Activated naive CD4-positive, alpha-beta T cell treated with Interleukin-2 at 50 U/mL for 16 hours (primary cell): ENCODE measurements around the gene DPYSL4.

Experiments used
- DNase-seq: peaks from one replicate; pipeline ENCODE4 v3.0.0-alpha.2; 2020

DPYSL4 gene

DNA sequence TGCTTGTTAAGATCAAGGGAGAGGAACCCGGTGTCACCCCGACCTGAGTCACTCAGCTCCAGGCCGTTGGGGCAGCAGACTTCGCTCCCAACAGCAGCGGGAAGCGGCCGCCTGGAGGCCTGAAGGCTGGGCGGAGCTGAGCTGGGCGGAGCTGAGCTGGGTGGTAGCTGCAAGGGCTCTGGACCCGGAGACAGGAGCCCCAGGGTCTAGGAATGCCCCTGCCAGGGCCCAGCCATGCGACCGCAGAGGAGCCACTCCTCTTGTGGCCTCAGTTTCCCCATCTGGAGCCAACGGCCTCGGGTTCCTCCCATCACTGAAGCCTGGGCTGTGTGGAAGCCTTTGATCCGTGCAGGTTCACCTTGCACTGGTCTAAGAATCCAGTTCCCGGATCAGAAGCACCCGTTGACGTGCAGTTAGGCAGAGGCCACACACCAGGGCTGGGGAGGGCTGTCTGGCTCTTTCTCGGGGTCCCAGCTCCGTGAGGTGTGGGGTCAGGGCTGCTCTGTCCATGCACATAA, 21.9 kb upstream of the DPYSL4 start:
- no peak for DNase-seq

DNA sequence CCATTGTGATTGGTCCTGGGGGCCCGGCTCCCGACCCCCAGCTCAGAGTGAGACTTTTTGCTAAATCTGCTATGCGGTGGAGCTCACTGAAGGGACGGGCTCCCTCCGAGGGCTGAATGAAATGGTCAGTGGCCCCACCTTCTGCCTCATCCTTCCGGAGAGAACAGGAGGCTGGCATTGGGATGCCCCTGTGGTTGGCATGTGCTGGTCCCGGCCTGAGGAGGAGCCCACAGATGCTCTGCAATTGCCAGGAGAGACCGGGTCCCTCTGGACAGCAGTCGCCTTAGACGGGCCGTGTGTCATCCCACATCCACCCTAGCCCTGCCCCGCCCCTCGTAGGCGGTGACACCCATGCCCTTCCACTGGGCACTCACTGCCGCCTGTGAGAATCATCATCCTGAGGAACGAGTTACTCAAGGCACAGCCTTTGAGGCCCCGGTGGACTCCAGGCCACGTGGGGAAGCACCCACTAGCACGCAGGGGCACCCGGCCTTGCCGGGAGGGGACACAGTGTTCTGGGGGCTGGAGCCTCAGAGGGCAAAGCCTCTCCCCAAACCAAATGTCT, 21.2 kb upstream of the DPYSL4 start:
- no peak for DNase-seq

DNA sequence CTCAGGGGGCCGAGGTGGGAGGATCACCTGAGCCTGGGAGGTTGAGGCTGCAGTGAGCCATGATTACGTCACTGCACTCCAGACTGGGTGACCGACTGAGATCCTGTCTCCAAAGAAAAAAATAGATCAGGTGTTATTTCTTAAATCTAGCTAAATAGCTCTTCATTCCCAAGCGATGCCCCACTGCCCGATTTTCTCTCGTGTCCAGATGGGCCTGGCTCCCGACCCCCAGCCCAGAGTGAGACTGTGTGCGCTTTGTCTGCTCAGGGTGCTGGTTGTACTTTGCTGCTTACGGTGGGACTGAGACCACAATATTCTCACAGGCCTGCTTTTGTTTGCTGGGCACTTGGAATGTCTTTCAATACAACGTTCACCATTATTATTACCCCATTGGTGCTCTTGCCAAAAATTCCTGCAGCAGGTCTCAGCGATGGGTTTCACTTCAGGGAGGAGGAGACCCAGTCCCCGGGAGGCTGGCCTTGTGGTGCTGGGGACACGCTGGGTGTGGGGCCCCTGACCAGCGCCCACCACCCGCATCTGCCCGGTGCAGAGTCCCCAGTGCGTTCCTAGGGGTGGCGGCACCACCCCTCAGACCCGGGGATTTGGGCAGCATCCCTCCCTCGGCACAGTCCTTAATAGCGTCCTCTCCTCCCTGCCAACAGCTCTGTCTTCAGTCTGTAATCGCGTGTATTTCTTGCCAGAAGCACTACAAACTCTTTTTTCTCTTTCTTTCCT, 20.4 kb upstream of the DPYSL4 start:
- no peak for DNase-seq

DNA sequence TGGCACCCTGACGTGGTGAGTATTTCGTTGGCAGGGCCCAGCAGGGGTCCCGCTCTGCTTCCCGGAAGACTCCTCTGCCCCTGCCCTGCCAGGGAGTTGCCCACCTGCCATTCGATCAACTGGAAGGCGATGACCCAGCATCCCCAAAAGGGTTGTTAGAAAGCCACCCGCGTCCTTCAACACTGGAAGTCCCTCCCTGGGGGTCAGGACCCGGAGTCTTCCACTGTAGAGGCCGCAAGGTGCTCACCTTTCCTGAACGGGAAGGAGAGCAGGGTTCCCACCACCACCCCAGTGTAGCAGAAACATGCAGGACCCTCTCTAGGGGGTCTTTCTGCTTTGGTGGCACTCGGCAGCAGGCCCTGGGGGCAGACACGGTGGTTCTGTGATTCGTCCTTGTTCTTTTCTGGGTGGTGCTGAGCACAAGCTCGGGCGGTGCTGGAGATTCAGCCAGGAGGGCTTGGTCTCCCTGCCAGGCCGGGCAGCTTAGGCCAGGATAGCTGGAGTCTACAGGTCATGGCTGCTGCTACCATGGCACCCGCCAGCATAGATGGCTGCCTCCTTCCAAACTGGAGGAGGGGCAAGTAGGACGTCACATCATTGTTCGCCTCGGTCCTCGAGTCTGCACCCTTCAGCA, 19.6 kb upstream of the DPYSL4 start:
- no peak for DNase-seq

DNA sequence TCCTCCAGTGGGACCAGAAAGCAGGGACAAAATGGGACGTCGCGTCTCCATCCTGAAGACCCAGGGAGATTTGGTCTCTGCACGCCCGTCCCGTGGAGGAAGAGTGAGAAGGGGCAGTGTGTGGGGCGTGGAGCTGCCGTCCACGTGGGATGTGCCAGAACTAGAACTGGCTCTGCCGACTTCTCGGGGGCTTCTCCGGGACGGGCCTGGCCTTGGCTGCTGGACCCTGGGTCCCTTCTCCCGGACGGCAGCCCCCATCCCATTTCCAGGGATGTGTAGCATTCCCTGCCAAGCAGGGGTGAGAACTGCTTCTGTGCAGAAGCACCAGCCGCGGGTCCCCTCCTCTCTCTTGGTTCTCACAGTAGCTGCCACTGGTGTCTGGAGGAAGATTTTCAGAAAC, 18.8 kb upstream of the DPYSL4 start:
- no peak for DNase-seq

DNA sequence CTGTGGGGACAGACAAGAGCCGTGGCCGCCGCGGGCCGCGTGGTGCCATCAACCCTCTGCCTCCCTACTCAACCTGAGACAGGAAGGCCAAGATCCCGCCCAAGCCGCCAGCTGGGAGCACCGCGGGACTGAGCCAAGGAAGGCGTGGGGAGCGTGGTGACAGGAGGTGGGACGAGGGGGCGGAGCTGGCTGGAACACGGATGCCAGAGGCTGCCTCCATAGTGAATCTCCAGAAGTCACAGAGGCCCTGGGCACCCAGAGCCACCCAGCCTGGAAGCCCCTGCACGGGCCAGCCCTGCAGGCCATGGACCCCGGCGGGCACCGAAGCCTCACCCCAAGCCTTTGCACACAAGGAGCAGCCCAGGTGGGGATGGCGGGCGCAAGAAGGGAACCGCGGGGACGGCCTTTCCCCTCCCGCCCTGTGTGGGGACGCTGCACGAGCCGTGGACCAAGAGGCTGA, 18.1 kb upstream of the DPYSL4 start:
- DNase-seq, result no peak

DNA sequence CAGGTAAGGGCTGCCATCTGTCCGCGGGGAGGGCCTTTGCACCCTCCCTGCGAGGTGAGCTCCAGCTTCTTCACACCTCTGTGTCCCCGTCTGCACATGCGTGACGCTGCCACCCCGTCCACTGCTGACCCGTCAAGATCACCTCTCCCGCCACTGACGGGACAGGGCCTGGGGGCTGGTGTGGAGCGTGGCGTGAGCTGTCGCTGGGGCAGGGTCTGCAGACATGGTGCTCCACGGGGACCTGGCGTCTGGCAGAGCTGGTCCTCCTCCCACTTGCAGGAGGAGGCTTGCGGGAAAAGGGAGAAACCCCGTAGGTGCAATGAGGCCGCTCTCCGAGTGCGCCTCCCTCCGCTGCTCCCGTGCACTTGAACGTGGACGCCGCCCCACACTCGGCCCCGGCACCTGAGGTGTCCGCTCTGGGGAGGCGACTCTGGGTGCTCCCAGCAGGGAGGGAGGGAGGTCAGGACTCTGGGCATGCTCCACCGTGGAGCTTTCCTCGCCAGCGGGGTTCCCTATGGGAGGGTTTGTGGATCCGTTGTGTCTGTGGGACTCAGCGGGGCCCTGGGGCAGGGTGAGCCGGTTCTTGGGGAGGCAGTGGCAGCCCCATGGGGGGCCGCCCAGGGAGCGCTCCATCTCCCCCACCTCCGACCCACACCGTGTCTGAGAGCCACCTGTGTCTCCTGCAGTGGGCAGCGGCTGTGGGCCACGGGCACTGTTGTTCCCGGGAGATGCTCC, 17.6 kb upstream of the DPYSL4 start:
- no peak for DNase-seq

DNA sequence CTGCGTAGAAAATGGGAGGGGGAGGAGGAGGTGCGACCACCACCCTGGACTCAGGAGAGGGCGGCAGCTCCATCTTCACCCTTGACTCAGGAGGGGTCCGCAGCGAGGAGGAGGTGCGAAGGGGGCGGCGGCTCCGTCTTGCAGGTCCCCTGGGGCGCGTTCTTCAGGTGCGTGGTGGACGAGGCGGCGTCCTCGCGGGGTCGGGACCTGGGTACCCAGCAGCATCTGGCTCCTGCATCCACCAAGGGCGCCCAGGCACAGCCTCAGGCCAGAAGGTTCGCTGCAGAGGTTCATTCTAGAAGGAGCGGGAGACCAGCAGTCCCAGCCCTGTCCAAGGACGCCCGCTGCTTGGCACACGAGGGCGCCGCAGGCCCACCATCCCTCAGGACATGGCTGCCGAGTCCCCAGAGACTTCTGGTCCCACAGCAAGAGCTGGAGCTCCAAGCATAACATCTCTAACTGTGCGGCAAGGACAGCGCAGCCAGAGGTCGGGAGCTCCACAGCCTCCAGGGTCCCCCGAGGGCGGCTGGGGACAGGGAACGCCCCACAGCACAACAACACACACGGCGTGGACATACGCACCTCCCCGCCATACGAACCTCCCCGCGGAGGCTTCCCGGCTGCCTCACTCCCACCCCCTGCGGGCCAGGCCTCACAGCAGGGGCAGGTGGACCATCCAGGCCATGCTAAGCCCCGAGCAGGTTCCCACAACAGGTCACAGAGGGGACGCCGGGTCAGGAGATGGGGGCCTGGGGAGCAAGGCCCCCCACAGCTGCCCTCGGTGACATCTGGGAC, 16.8 kb upstream of the DPYSL4 start:
- no peak for DNase-seq

DNA sequence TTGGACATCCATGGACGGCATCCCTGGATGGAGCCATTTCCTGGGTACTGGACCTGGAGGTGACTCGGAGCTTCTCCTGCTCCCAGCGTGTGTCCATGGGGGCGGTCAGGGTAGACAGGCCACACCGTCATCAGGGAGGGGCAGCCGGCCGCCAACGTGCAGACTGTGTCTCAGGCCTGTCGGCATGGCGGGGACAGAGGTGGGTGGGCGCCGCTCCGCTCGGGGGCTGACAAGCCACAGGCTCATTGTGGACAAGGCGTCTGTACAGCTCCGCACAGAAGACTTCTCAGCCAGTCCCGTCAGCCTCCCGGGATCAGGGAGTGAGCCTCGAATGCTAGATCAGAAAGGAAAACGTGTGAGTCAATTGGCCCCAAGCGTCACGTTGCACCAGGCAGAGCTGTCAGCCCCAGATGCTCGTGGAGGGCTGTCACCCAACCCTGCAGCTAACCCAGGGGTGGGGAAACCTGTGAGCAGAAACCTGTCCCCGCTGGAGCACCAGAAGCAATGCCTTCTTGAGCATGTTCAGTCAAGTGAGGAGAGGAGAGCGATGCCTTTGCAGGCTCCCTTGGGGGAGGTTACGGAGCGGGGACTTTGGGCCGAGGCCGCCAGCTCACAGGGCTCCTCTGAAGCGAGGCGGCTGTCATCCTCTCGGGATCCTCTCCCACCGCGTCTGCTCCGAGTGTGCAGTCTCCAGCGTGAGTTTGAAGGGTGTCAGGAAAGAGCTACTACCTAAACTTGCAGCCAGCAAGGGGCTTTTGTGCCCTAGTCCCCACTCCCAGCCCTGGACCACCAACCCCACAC, 16.0 kb upstream of the DPYSL4 start:
- DNase-seq, result no peak

DNA sequence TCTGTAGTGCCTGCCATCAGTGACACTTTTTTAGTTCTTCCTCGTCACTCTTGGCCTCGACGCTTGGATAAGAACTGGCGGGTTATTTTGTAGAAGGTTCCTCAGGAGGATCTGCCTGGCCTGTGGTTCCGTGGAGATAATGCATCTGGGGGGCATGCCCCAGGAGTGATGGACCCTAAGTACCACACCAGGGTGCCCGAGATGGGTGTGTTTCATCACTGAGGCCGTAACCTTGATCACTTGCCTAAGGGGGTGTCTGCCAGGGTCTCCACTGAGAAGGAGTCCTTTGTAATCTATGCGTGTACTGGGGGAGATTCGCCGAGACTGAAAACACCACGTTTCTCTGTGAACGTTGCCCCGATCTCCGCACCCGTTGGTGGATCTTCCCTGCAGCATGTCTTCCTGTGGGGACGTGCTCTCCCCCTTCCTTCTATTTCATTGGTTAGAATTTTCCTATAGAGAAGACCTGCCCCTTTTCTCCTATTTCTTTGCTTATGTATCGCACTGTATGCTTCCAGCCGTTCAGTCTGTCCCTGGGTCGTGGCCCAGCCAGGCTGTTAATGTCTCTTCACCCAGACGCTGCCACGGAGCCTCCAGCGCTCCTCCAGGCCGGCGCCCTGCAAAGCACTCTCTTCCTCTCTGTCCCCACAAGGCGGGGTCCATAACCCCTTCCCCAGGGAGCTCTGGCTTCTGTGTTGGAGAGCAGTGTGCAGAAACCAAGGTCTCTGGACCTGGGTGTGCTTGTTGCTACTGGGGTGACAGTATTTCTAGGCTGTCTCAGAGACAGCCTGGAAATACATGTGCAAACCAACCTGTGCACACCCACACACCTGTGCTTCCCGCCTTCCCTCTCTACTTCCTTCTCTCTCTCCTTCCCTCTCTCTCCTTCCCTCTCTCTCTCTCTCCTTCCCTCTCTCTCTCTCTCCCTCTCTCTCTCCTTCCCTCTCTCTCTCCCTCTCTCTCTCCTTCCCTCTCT, 14.4 kb upstream of the DPYSL4 start:
- no peak for DNase-seq

DNA sequence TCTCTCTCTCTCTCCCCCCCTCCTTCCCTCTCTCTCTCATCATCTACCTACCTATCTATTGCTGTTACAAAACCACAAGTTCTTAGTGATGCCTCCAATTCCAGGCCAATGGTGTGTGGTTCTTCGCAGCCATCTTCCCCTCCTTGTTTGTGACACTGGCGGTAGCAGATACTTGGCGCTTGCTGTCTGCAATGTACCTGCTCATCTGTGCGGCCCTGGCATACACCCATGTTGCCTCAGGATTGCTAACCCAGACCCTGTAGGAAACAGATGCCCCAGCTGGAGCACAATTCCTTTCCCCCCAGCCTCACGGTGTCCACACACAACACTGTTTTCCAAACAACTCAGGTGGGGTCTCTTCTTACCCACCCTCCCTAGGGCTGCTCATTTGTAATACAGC, 13.6 kb upstream of the DPYSL4 start:
- no peak for DNase-seq

DNA sequence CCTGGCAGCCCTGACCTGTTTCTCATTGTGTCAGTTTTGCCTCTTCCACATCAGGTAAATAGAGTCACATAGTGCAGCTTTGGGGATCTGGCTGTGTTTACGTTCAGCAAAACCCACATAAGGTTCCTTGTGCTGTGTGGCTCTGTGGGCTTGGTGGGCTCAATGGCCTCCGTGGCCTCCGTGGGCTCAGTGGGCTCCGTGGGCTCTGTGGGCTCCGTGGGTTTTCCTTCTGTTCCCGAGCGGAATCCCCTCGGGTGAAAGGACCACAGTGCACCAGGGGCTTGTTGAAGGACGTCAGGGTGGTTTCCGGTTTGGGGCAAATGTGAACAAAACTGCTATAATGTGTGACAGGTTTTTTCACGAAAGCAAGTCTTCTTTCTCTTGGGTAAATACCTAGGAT, 12.5 kb upstream of the DPYSL4 start:
- no peak for DNase-seq

DNA sequence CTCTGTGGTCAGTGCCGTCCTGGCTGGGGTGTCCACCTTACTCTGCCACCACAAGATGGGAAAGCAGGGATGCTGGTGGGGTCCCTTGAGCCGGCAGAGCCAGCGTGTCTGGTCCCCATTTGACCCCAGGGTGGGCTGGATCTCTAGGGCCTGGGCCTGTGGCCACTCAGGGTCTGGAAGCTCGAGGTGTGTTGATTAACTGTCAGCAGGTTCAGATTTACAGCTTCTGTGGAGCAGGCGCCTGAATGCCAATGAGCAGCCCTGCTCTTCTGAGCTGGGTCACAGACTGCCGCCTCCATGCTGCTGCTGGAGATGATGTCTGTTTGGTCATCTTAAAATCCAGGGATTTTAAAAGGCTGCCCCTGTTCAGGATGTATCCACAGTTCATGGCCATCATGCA, 11.3 kb upstream of the DPYSL4 start:
- no peak for DNase-seq

DNA sequence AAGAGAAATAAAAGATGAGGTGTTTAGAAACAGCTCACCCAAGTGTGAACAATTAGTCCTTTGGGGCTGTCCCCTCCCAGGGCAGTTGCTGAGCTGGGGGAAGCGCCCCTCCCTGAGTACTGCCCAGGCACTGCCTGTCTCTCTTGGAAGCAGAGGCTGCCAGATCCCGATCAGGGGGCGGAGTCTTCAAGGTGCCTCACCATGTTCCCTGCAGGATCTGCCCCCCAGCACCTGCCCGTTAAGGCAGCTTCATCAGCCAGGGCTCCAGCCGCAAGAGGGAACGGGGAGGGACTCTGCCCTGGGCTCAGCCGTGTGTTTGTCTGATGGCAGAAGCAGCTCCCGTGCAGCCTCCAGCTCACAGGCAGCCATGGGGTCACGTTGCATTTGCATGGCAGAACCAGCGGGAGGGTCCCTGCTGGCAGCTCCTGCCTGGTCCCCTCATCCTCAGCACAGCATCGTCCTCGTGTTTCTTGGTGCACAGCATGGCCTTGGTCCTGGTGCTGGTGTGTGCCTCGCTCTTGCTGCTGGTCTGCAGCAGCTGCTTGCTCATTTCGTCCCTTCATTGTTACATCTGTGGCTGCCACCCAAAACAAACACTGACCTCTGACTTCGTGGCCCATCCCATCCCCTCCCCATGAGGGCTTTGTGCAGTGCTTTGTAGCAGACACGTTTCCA, 10.7 kb upstream of the DPYSL4 start:
- DNase-seq, result no peak

DNA sequence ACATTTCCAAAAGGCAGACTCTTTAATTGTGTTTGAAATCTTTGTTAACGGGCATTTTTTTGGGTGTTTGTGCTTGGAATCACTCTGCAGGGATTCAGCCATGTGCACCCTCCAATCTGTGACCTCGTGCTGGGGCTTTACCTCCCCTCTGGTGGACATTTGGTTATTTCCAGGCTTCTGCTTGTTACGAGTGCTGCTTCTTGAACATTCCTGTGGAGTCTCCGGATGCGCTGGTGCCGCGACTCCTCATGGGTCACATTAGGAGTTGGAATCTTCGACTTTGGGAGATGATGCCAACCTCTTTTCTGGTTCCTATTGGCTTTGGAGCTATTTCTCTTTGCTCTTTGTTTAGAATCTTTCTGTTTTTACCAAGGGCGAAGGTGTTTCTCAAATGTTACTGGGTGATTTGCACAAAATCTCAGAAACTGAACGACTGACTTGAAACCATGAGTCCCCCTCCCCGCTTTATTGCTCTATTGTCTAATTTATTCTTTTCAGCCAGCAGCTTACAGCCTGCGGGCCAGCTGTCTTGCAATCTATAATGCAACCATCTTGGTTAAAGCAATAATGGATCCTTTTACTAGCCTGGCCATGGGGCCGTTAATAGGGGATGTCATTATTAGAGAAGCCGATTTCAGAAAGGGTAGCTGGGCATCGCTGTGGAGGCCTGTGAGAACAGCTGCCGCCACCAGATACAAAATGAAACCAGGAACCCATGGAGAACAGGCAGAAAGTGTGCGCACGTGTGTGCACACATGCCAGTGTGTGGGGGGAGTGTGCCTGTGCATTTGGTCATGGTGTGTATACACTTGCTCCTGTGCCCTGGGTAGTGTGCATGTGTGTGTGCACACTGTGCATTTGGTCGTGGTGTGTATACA, 9.9 kb upstream of the DPYSL4 start:
- no peak for DNase-seq

DNA sequence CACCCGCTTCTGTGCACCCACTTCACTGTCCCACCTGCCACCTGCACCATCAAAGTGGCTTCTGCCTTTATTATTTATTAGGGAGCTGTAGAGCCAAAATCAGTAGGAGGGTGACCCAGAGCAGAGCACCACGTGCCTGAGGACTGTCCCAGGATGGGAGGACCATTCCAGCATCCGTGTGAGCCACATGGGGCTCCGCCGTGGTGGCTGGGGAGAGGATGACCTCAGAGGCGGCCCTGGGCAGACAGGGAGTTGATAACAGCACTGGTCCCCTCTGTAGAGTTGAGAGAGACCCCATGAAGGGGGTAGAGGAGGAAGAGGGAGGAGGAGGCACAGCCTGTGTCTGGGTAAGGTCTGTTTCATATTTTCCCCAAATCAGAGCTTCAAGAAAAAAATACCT, 8.7 kb upstream of the DPYSL4 start:
- no peak for DNase-seq

DNA sequence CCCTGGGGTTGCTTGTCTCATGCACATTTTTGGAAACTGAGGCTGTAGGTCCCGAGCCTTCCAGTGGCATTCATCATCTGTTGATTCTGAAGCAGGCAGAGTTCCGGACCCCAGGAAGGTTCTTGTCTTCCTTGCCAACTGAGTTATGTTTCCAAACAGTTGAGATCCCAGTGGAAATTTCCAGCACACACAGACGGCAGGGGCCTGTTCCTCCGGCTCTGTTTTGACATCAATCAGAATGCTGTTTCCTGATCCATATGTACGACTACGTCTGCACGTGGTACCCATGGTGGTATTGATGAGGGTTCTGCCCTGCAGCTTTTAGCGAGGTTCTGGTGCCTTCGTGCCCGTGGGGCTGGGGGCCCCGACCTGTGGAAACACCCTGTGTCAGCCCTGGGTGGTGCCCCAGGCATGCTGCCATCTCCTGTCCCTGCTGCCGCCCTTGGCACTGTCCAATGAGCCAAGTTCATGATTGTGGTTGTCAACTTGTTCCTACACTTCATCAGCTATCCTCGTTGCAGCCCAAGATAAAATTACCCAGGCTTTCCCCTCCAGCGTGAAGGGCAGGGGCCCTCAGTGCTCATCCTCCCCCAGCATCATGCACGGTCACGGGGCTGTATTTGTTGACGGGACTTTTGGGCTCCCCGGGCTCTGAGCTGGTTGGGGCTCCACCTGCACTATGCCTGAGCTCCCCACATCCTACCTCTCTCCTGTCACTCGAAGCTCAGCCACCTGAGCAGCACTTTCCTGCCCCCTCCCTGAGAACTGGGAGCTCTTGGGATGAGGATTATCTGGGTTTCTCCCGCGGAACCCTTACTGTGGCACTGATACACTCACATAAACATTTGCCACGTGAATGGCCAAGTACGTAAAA, 7.8 kb upstream of the DPYSL4 start:
- DNase-seq, result no peak
